Esophagus squamous epithelium (tissue), 5 donors: ENCODE data around the gene ARAP1. TPM values are rescaled to one million over a fixed set of nuclear protein-coding genes. Genes with fewer than 3 reads are reported as not detected.

Experiments
- DNase-seq: peaks from one replicate; lab custom pipeline; 2025; lab: John Stamatoyannopoulos, UW
- H3K27ac ChIP-seq, 4 donors: fragments of 200-600 bp; sonication (generic); one replicate each; pipeline ENCODE4 v1.5.1; 2016 to 2019; ENCODE audit warnings: mild to moderate bottlenecking in 1 of 4
- H3K27me3 ChIP-seq, 4 donors: fragments of 200-600 bp; sonication (generic); 1 replicate in 3 of 4; 2 replicates in 1 of 4; pipeline versions ENCODE4 v1.5.1 to v1.6.0; 2017 to 2021; ENCODE audit warnings: antibody characterized with exemption in 1 of 4
- H3K36me3 ChIP-seq, 3 donors: fragments of 200-600 bp; sonication (generic); one replicate each; pipeline ENCODE4 v1.5.1; 2016 to 2019
- H3K4me1 ChIP-seq, 3 donors: fragments of 200-600 bp; sonication (generic); one replicate each; pipeline ENCODE4 v1.5.1; 2017 to 2019
- H3K4me3 ChIP-seq, 4 donors: fragments of 200-600 bp; sonication (generic); 1 replicate in 3 of 4; 2 replicates in 1 of 4; pipeline ENCODE4 v1.5.1; 2016 to 2019; ENCODE audit warnings: mild to moderate bottlenecking in 2 of 4, moderate library complexity in 1 of 4
- H3K9me3 ChIP-seq, 3 donors: fragments of 200-600 bp; sonication (generic); one replicate each; pipeline ENCODE4 v1.5.1; 2016 to 2019
- CTCF ChIP-seq, 6 experiments: fragments of 450-650 bp in 4 of 6; fragments of 200-600 bp in 2 of 6; sonication (generic) in 2 of 6; IDR thresholded peaks; one replicate each; pipeline ENCODE4 v1.5.1; 2016 to 2019; ENCODE audit warnings: antibody characterized with exemption in 6 of 6, mild to moderate bottlenecking in 4 of 6, moderate library complexity in 4 of 6
- POLR2A ChIP-seq, 4 donors: fragments of 450-650 bp; IDR thresholded peaks; one replicate each; pipeline ENCODE4 v1.6.1; 2017; ENCODE audit warnings: antibody characterized with exemption in 4 of 4, mild to moderate bottlenecking in 4 of 4, moderate library complexity in 3 of 4
- WGBS, 2 donors: methylation state at CpG; one replicate each; pipeline ENCODE4 v1.1.5; 2018; 5-methylcytosine and 5-hydroxymethylcytosine counted together
- intact Hi-C: fragments of 100-400 bp; cut with DNase I; formaldehyde crosslinking; loops from one replicate; pipeline ENCODE4 v1.15.0; 2022
- total RNA-seq, 4 donors: library from RNA; depleted of rRNA; stranded (reverse); fragments of >200 nt; gene quantifications; one replicate each; pipeline ENCODE4 v1.1.0, GENCODE V29; 2016
- donor health status: DM: yes; HTN: yes; CAD: no.

Gene ARAP1
- total RNA-seq, 4 donors from 2014 or later = 37.8 to 114 (median 70.6) TPM

GRCh38 chr11:72767203-72768062 is 15.2 kb upstream of the ARAP1 start:
- H3K4me1 ChIP-seq = peaks cover 0 to 7% (median 0%) of the 10 kb centered on the region in 3 donors
- no peaks in the 10 kb centered on the region for H3K27me3 ChIP-seq
- TF ChIP-seq POLR2A (IDR thresholded peaks at IDR 0.05) (no peak), CTCF (IDR thresholded peaks at IDR 0.05) (no peak)
- 92 to 97% methylated on average over 3 to 4 of the region's 4 CpGs for WGBS, 2 donors
- intact Hi-C loops = no loop called here
- H3K27ac ChIP-seq = no peak overlapping the region
- H3K9me3 ChIP-seq = no peaks in the 10 kb centered on the region
- no peak overlapping the region for H3K4me3 ChIP-seq
- peaks cover 0 to 24% (median 0%) of the 10 kb centered on the region in 3 donors for H3K36me3 ChIP-seq
- DNase-seq = no peak

- H3K4me1 ChIP-seq = peaks cover 0 to 7% (median 0%) of the 10 kb centered on the region in 3 donors
- no peak for DNase-seq
- peaks cover 0 to 13% (median 0%) of the 10 kb centered on the region in 3 donors for H3K36me3 ChIP-seq
- no peak overlapping the region for H3K4me3 ChIP-seq
- no peak overlapping the region for H3K27ac ChIP-seq
- no peak for TF ChIP-seq POLR2A (IDR thresholded peaks at IDR 0.05)
- TF ChIP-seq CTCF (IDR thresholded peaks at IDR 0.05) = no peak
- no peaks in the 10 kb centered on the region for H3K9me3 ChIP-seq
- 77 to 87% methylated on average over 7 to 9 of the region's 12 CpGs for WGBS, 2 donors
- intact Hi-C loops = no loop called here
- no peaks in the 10 kb centered on the region for H3K27me3 ChIP-seq
Measured at GRCh38 chr11:72766152-72766902, 14.1 kb upstream of the ARAP1 start.

GRCh38 chr11:72764503-72764902 is 12.3 kb upstream of the ARAP1 start:
- Histone ChIP-seq H3K27me3 (no peaks in the 10 kb centered on the region), H3K36me3 (no peaks in the 10 kb centered on the region), H3K4me3 (no peak overlapping the region), H3K9me3 (no peaks in the 10 kb centered on the region), H3K27ac (no peak overlapping the region), H3K4me1 (peaks cover 0 to 7% (median 0%) of the 10 kb centered on the region in 3 donors)
- WGBS, 2 donors = 63 to 92% methylated on average over 2 to 4 of the region's 13 CpGs
- peak in 1 of 6 experiments; percentile 34 for TF ChIP-seq CTCF (IDR thresholded peaks at IDR 0.05)
- no peak for TF ChIP-seq POLR2A (IDR thresholded peaks at IDR 0.05)
- intact Hi-C loops = no loop called here
- no peak for DNase-seq

- Histone ChIP-seq H3K27me3 (no peaks in the 10 kb centered on the region), H3K27ac (no peak overlapping the region), H3K4me3 (no peak overlapping the region), H3K36me3 (peaks cover 0 to 6% (median 0%) of the 10 kb centered on the region in 3 donors), H3K9me3 (no peaks in the 10 kb centered on the region), H3K4me1 (peaks cover 0 to 7% (median 0%) of the 10 kb centered on the region in 3 donors)
- intact Hi-C loops = no loop called here
- TF ChIP-seq CTCF (IDR thresholded peaks at IDR 0.05) (no peak), POLR2A (IDR thresholded peaks at IDR 0.05) (no peak)
- DNase-seq = no peak
- 78 to 85% methylated on average over 4 of the region's 4 CpGs for WGBS, 2 donors
Measured at GRCh38 chr11:72763823-72764222, 11.6 kb upstream of the ARAP1 start.
